ENCODE measurements around the gene KRTAP5-8. TPM values are rescaled to one million over a fixed set of nuclear protein-coding genes. Genes with fewer than 3 reads are reported as not detected.

KRTAP5-8 gene
- total RNA-seq, 1 experiment from 2014 or later: not detected

- H3K79me2 ChIP-seq (ENCODE audit: low read depth): no peaks in the 10 kb centered on the region
- no TSS peak for BruUV-seq (replicated peaks)
- no peak for DNase-seq
- H4K20me1 ChIP-seq (ENCODE audit: insufficient read depth): no peaks in the 10 kb centered on the region
- ChIA-PET CTCF (no interaction called here), POLR2A (ENCODE audit: unreplicated experiment) (no interaction called here)
- no peak overlapping the region for H2AFZ ChIP-seq
- no peak overlapping the region for H3K4me3 ChIP-seq
- H3K4me2 ChIP-seq: no peak overlapping the region
- H3K27ac ChIP-seq: no peak overlapping the region
- no peaks in the 10 kb centered on the region for H3K9me3 ChIP-seq (ENCODE audit: insufficient read depth, low read depth)
- no peak for TF ChIP-seq EZH2 (IDR thresholded peaks at IDR 0.05; ENCODE audit: low read depth)
- TF ChIP-seq CTCF (conservative IDR thresholded peaks at IDR 0.05): no peak
- H3K36me3 ChIP-seq (ENCODE audit: low read depth): no peaks in the 10 kb centered on the region
- H3K4me1 ChIP-seq (replicated peaks; ENCODE audit: insufficient read depth): no peaks in the 10 kb centered on the region
- H3K27me3 ChIP-seq (ENCODE audit: insufficient read depth, low read depth): peaks cover 5% of the 10 kb centered on the region; the same call in 1 of the 2 replicates
- intact Hi-C loops (cut with micrococcal nuclease; ENCODE audit: unreplicated experiment): no loop called here
- H3F3A ChIP-seq (ENCODE audit: insufficient read depth, low read depth): no peaks in the 10 kb centered on the region
- no peaks in the 10 kb centered on the region for H3K9me2 ChIP-seq (ENCODE audit: insufficient read depth)
Observed at GRCh38 chr11:71556018-71556417, 18.2 kb downstream of the KRTAP5-8 start.

GRCh38 chr11:71557257-71557656 is 19.4 kb downstream of the KRTAP5-8 start:
- H3K27me3 ChIP-seq (ENCODE audit: insufficient read depth, low read depth): peaks cover 7% of the 10 kb centered on the region; the same call in 1 of the 2 replicates
- H3K4me1 ChIP-seq (replicated peaks; ENCODE audit: insufficient read depth): no peaks in the 10 kb centered on the region
- H3K79me2 ChIP-seq (ENCODE audit: low read depth): no peaks in the 10 kb centered on the region
- ChIA-PET CTCF (no interaction called here), POLR2A (ENCODE audit: unreplicated experiment) (no interaction called here)
- no peaks in the 10 kb centered on the region for H4K20me1 ChIP-seq (ENCODE audit: insufficient read depth)
- H3K4me2 ChIP-seq: no peak overlapping the region
- no peaks in the 10 kb centered on the region for H3F3A ChIP-seq (ENCODE audit: insufficient read depth, low read depth)
- TF ChIP-seq CTCF (conservative IDR thresholded peaks at IDR 0.05) (no peak), EZH2 (IDR thresholded peaks at IDR 0.05; ENCODE audit: low read depth) (no peak)
- no peaks in the 10 kb centered on the region for H3K9me3 ChIP-seq (ENCODE audit: insufficient read depth, low read depth)
- H3K36me3 ChIP-seq (ENCODE audit: low read depth): no peaks in the 10 kb centered on the region
- no peak overlapping the region for H3K4me3 ChIP-seq
- intact Hi-C loops (cut with micrococcal nuclease; ENCODE audit: unreplicated experiment): no loop called here
- no TSS peak for BruUV-seq (replicated peaks)
- DNase-seq: no peak
- H2AFZ ChIP-seq: no peak overlapping the region
- no peaks in the 10 kb centered on the region for H3K9me2 ChIP-seq (ENCODE audit: insufficient read depth)
- H3K27ac ChIP-seq: no peak overlapping the region

- Histone ChIP-seq H3K4me3 (no peak overlapping the region), H3K4me1 (replicated peaks; ENCODE audit: insufficient read depth) (no peaks in the 10 kb centered on the region), H3K4me2 (no peak overlapping the region), H2AFZ (no peak overlapping the region), H3K27ac (no peak overlapping the region), H3F3A (ENCODE audit: insufficient read depth, low read depth) (no peaks in the 10 kb centered on the region), H3K27me3 (ENCODE audit: insufficient read depth, low read depth) (peaks cover 17% of the 10 kb centered on the region; the same call in 1 of the 2 replicates), H3K36me3 (ENCODE audit: low read depth) (no peaks in the 10 kb centered on the region), H3K9me2 (ENCODE audit: insufficient read depth) (no peaks in the 10 kb centered on the region), H3K79me2 (ENCODE audit: low read depth) (no peaks in the 10 kb centered on the region), H4K20me1 (ENCODE audit: insufficient read depth) (no peaks in the 10 kb centered on the region), H3K9me3 (ENCODE audit: insufficient read depth, low read depth) (no peaks in the 10 kb centered on the region)
- DNase-seq: no peak
- no TSS peak for BruUV-seq (replicated peaks)
- ChIA-PET CTCF (no interaction called here), POLR2A (ENCODE audit: unreplicated experiment) (no interaction called here)
- intact Hi-C loops (cut with micrococcal nuclease; ENCODE audit: unreplicated experiment): no loop called here
- no peak for TF ChIP-seq EZH2 (IDR thresholded peaks at IDR 0.05; ENCODE audit: low read depth)
- no peak for TF ChIP-seq CTCF (conservative IDR thresholded peaks at IDR 0.05)
Observed at GRCh38 chr11:71558996-71559395, 21.2 kb downstream of the KRTAP5-8 start.

All from PC-9 (cell line).